Measurements from ENCODE around the gene SOX21. TPM values are rescaled to one million over a fixed set of nuclear protein-coding genes. Genes with fewer than 3 reads are reported as not detected.
"Not testable (repeated sequence)": the region's sequence is repeated elsewhere in the genome, so short reads cannot be mapped to it uniquely, and the experiment has no call there.

SOX21 gene
- total RNA-seq, 2 experiments from 2014 or later, result not detected

GRCh38 chr13:94722609-94723345, 10.4 kb upstream of the SOX21 start:
- H3K9me3 Mint-ChIP-seq, result peaks cover 3% of the 10 kb centered on the region
- intact Hi-C loops (cut with DNase I, micrococcal nuclease), result no loop called here

GRCh38 chr13:94718697-94719096, 6.4 kb upstream of the SOX21 start:
- CTCF ChIA-PET; H3K4me1 ChIP-seq (ENCODE audit: insufficient read depth, low read length); H3K9me3 ChIP-seq (ENCODE audit: control insufficient read depth in 1 of 2, insufficient read depth in 1 of 2, low read length in 2 of 2); H3K4me3 ChIP-seq (ENCODE audit: low read length); H3K4me1 Mint-ChIP-seq (ENCODE audit: low read depth); ATAC-seq (ENCODE audit: poor library complexity); POLR2A ChIA-PET; H3K36me3 ChIP-seq (ENCODE audit: insufficient read depth, low read length); H3K36me3 Mint-ChIP-seq (ENCODE audit: low read depth); H3K9me3 Mint-ChIP-seq; DNase-seq; H3K27ac ChIP-seq (ENCODE audit: low read depth in 1 of 2, low read length in 2 of 2); intact Hi-C loops (cut with DNase I, micrococcal nuclease); H3K27ac Mint-ChIP-seq; H3K4me3 Mint-ChIP-seq: not testable (repeated sequence)
- peaks cover 74% of the 10 kb centered on the region for H3K27me3 Mint-ChIP-seq
- peaks cover 32 to 46% of the 10 kb centered on the region in 2 experiments for H3K27me3 ChIP-seq (ENCODE audit: control insufficient read depth in 1 of 2, insufficient read depth in 2 of 2, low read length in 2 of 2)

More at GRCh38 chr13:94722609-94723345, 10.4 kb upstream of the SOX21 start:
- CTCF ChIA-PET, result no interaction called here
- peaks cover 0 to 7% of the 10 kb centered on the region in 2 experiments for H3K9me3 ChIP-seq (ENCODE audit: control insufficient read depth in 1 of 2, insufficient read depth in 1 of 2, low read length in 2 of 2)
- peaks cover 37% of the 10 kb centered on the region for H3K27me3 Mint-ChIP-seq
- H3K27me3 ChIP-seq (ENCODE audit: control insufficient read depth in 1 of 2, insufficient read depth in 2 of 2, low read length in 2 of 2), result peaks cover 10 to 16% of the 10 kb centered on the region in 2 experiments
- no peak overlapping the region for H3K4me3 ChIP-seq (ENCODE audit: low read length)
- DNase-seq (no peak), ATAC-seq (ENCODE audit: poor library complexity) (no peak)
- POLR2A ChIA-PET, result no interaction called here
- H3K27ac Mint-ChIP-seq, result no peak overlapping the region
- no peak overlapping the region for H3K27ac ChIP-seq (ENCODE audit: low read depth in 1 of 2, low read length in 2 of 2)
- no peaks in the 10 kb centered on the region for H3K36me3 ChIP-seq (ENCODE audit: insufficient read depth, low read length)
- H3K4me1 Mint-ChIP-seq (ENCODE audit: low read depth), result no peaks in the 10 kb centered on the region
- H3K4me1 ChIP-seq (ENCODE audit: insufficient read depth, low read length), result no peaks in the 10 kb centered on the region
- no peaks in the 10 kb centered on the region for H3K36me3 Mint-ChIP-seq (ENCODE audit: low read depth)
- TF ChIP-seq CTCF (IDR thresholded peaks at IDR 0.05), result no peak
- H3K4me3 Mint-ChIP-seq, result no peak overlapping the region

- Mint-ChIP-seq H3K4me1 (ENCODE audit: low read depth) (peaks cover 5% of the 10 kb centered on the region), H3K27me3 (peaks cover 72% of the 10 kb centered on the region), H3K4me3 (no peak overlapping the region), H3K27ac (no peak overlapping the region), H3K9me3 (no peaks in the 10 kb centered on the region), H3K36me3 (ENCODE audit: low read depth) (no peaks in the 10 kb centered on the region)
- DNase-seq (no peak), ATAC-seq (ENCODE audit: poor library complexity) (no peak)
- Histone ChIP-seq H3K27me3 (ENCODE audit: control insufficient read depth in 1 of 2, insufficient read depth in 2 of 2, low read length in 2 of 2) (peaks cover 35 to 52% of the 10 kb centered on the region in 2 experiments), H3K4me1 (ENCODE audit: insufficient read depth, low read length) (no peaks in the 10 kb centered on the region), H3K27ac (ENCODE audit: low read depth in 1 of 2, low read length in 2 of 2) (no peak overlapping the region), H3K9me3 (ENCODE audit: control insufficient read depth in 1 of 2, insufficient read depth in 1 of 2, low read length in 2 of 2) (no peaks in the 10 kb centered on the region), H3K36me3 (ENCODE audit: insufficient read depth, low read length) (no peaks in the 10 kb centered on the region), H3K4me3 (ENCODE audit: low read length) (no peak overlapping the region)
- intact Hi-C loops (cut with DNase I, micrococcal nuclease), result no loop called here
- ChIA-PET POLR2A (no interaction called here), CTCF (no interaction called here)
- no peak for TF ChIP-seq CTCF (IDR thresholded peaks at IDR 0.05)
Measured at GRCh38 chr13:94717916-94718315, 5.6 kb upstream of the SOX21 start.

- POLR2A ChIA-PET, result no interaction called here
- peaks cover 34 to 55% of the 10 kb centered on the region in 2 experiments for H3K27me3 ChIP-seq (ENCODE audit: control insufficient read depth in 1 of 2, insufficient read depth in 2 of 2, low read length in 2 of 2)
- CTCF ChIA-PET, result no interaction called here
Measured at GRCh38 chr13:94716016-94716415, 3.7 kb upstream of the SOX21 start.

More at GRCh38 chr13:94716016-94716415, 3.7 kb upstream of the SOX21 start:
- Histone ChIP-seq H3K36me3 (ENCODE audit: insufficient read depth, low read length) (no peaks in the 10 kb centered on the region), H3K4me1 (ENCODE audit: insufficient read depth, low read length) (peaks cover 13% of the 10 kb centered on the region), H3K27ac (ENCODE audit: low read depth in 1 of 2, low read length in 2 of 2) (no peak overlapping the region), H3K4me3 (ENCODE audit: low read length) (no peak overlapping the region), H3K9me3 (ENCODE audit: control insufficient read depth in 1 of 2, insufficient read depth in 1 of 2, low read length in 2 of 2) (peaks cover 0 to 6% of the 10 kb centered on the region in 2 experiments)
- DNase-seq, result no peak
- no peak for ATAC-seq (ENCODE audit: poor library complexity)
- no peak for TF ChIP-seq CTCF (IDR thresholded peaks at IDR 0.05)
- Mint-ChIP-seq H3K9me3 (no peaks in the 10 kb centered on the region), H3K36me3 (ENCODE audit: low read depth) (no peaks in the 10 kb centered on the region), H3K27ac (no peak overlapping the region), H3K4me3 (no peak overlapping the region), H3K4me1 (ENCODE audit: low read depth) (peaks cover 9% of the 10 kb centered on the region), H3K27me3 (peaks cover 65% of the 10 kb centered on the region)
- intact Hi-C loops (cut with DNase I, micrococcal nuclease), result no loop called here
